ENCODE measurements around the gene PDZRN3.

Gene PDZRN3

GRCh38 chr3:73474619-73475018 lies 150.1 kb downstream of the PDZRN3 start:
- Mint-ChIP-seq H3K27me3 (ENCODE audit: low read depth) (no peaks in the 10 kb centered on the region), H3K4me3 (no peak overlapping the region), H3K36me3 (ENCODE audit: low read depth) (peaks cover 4% of the 10 kb centered on the region), H3K27ac (peak overlapping the region; percentile 38 to 82 (median 79)), H3K4me1 (peaks cover 62% of the 10 kb centered on the region), H3K9me3 (peaks cover 4% of the 10 kb centered on the region)
- no peak for TF ChIP-seq CTCF (IDR thresholded peaks at IDR 0.05; ENCODE audit: unreplicated experiment in 3 of 3)

- H3K36me3 Mint-ChIP-seq (ENCODE audit: low read depth) = peaks cover 4% of the 10 kb centered on the region
- H3K4me1 Mint-ChIP-seq = peaks cover 56% of the 10 kb centered on the region
- peak overlapping the region in 1 of 3 experiments; percentile 82 for H3K27ac Mint-ChIP-seq
- peaks cover 4% of the 10 kb centered on the region for H3K9me3 Mint-ChIP-seq
- no peak overlapping the region for H3K4me3 Mint-ChIP-seq
- H3K27me3 Mint-ChIP-seq (ENCODE audit: low read depth) = no peaks in the 10 kb centered on the region
- no peak for TF ChIP-seq CTCF (IDR thresholded peaks at IDR 0.05; ENCODE audit: unreplicated experiment in 3 of 3)
Observed at GRCh38 chr3:73473898-73474416, 150.8 kb downstream of the PDZRN3 start.

GRCh38 chr3:73473181-73473897 lies 151.4 kb downstream of the PDZRN3 start:
- Mint-ChIP-seq H3K27ac (peak overlapping the region in 2 of 3 experiments; percentile 80 to 87), H3K4me3 (no peak overlapping the region)

GRCh38 chr3:73471986-73472787 lies 152.6 kb downstream of the PDZRN3 start:
- Mint-ChIP-seq H3K27ac (peak overlapping the region; percentile 77 to 87 (median 80)), H3K4me3 (peak overlapping the region in 1 of 3 experiments; percentile 16), H3K36me3 (ENCODE audit: low read depth) (no peaks in the 10 kb centered on the region), H3K9me3 (no peaks in the 10 kb centered on the region), H3K4me1 (peaks cover 60% of the 10 kb centered on the region), H3K27me3 (ENCODE audit: low read depth) (no peaks in the 10 kb centered on the region)
- TF ChIP-seq CTCF (IDR thresholded peaks at IDR 0.05; ENCODE audit: unreplicated experiment in 3 of 3) = no peak

More at GRCh38 chr3:73473181-73473897, 151.4 kb downstream of the PDZRN3 start:
- no peak for TF ChIP-seq CTCF (IDR thresholded peaks at IDR 0.05; ENCODE audit: unreplicated experiment in 3 of 3)
- H3K27me3 Mint-ChIP-seq (ENCODE audit: low read depth) = no peaks in the 10 kb centered on the region
- peaks cover 4% of the 10 kb centered on the region for H3K9me3 Mint-ChIP-seq
- peaks cover 53% of the 10 kb centered on the region for H3K4me1 Mint-ChIP-seq
- H3K36me3 Mint-ChIP-seq (ENCODE audit: low read depth) = peaks cover 4% of the 10 kb centered on the region

- peak overlapping the region; percentile 54 to 80 (median 77) for H3K27ac Mint-ChIP-seq
Observed at GRCh38 chr3:73470860-73471259, 153.9 kb downstream of the PDZRN3 start.

More at GRCh38 chr3:73470860-73471259, 153.9 kb downstream of the PDZRN3 start:
- Mint-ChIP-seq H3K36me3 (ENCODE audit: low read depth) (no peaks in the 10 kb centered on the region), H3K4me3 (no peak overlapping the region), H3K4me1 (peaks cover 73% of the 10 kb centered on the region), H3K27me3 (ENCODE audit: low read depth) (no peaks in the 10 kb centered on the region), H3K9me3 (no peaks in the 10 kb centered on the region)
- TF ChIP-seq CTCF (IDR thresholded peaks at IDR 0.05; ENCODE audit: unreplicated experiment in 3 of 3) = no peak
